H1 (cell line): ENCODE data around the gene CCNA2. TPM values are rescaled to one million over a fixed set of nuclear protein-coding genes. Genes with fewer than 3 reads are reported as not detected.

Source experiments
- CTCF ChIA-PET: fragments of 300-600 bp; sonication (Branson Sonifier 250); formaldehyde crosslinking; loops from one replicate; lab custom pipeline; 2021; ENCODE audit not compliant: partially characterized antibody; lab: Charles Lee
- POLR2A ChIA-PET: fragments of 300-600 bp; sonication (Branson Sonifier 250); formaldehyde crosslinking; loops from one replicate; lab custom pipeline; 2021; ENCODE audit warnings: inconsistent platforms; ENCODE audit not compliant: partially characterized antibody; lab: Charles Lee
- DNase-seq, 2 experiments: peaks; one replicate each; pipeline versions ENCODE4 v3.0.0 to v3.0.0-alpha.2; 2010 to 2022; ENCODE audit warnings: low spot score in 2 of 2, low read depth in 1 of 2, mixed read lengths in 1 of 2
- FAIRE-seq: peaks from 2 replicates; lab custom pipeline; 2011; peaks lifted over from hg19 to GRCh38; lab: Jason Lieb, UNC
- H2AFZ ChIP-seq: 2 replicates; pipeline ENCODE4 v1.8.1; 2012; ENCODE audit warnings: low read length, inconsistent platforms
- H2AK5ac ChIP-seq: 2 replicates; pipeline ENCODE4 v1.6.1; 2013; ENCODE audit warnings: low read depth, low read length
- H2BK120ac ChIP-seq: replicated peaks from 2 replicates; pipeline ENCODE3; 2013; ENCODE audit warnings: low read depth, low read length, inconsistent platforms
- H2BK12ac ChIP-seq: 2 replicates; pipeline ENCODE4 v1.6.1; 2013; ENCODE audit warnings: low read depth, low read length
- H2BK15ac ChIP-seq: 2 replicates; pipeline ENCODE4 v1.6.1; 2013; ENCODE audit warnings: low read length
- H2BK20ac ChIP-seq: 2 replicates; pipeline ENCODE4 v1.6.1; 2013; ENCODE audit warnings: low read length
- H2BK5ac ChIP-seq: 2 replicates; pipeline ENCODE4 v1.6.1; 2013; ENCODE audit warnings: low read depth, low read length
- H3K14ac ChIP-seq: 2 replicates; pipeline ENCODE4 v1.6.1; 2013; ENCODE audit warnings: inconsistent platforms; ENCODE audit not compliant: insufficient read length
- H3K18ac ChIP-seq: 2 replicates; pipeline ENCODE4 v1.6.1; 2013; ENCODE audit warnings: low read length; ENCODE audit errors: extremely low read depth
- H3K23ac ChIP-seq: 2 replicates; pipeline ENCODE4 v1.6.1; 2013; ENCODE audit warnings: inconsistent platforms; ENCODE audit not compliant: insufficient read length
- H3K23me2 ChIP-seq: 2 replicates; pipeline ENCODE4 v1.6.1; 2013; ENCODE audit warnings: low read depth, low read length
- H3K27ac ChIP-seq: 2 replicates; pipeline ENCODE4 v1.6.1; 2011; ENCODE audit warnings: low read depth, low read length, inconsistent platforms
- H3K27me3 ChIP-seq, 4 experiments: replicated peaks in 1 of 4; 1 replicate in 1 of 4; 2 replicates in 3 of 4; pipeline versions ENCODE4 v1.6.1 to v1.8.1; 2011 to 2013; ENCODE audit warnings: low read length in 3 of 4, mild to moderate bottlenecking in 3 of 4, inconsistent platforms in 2 of 4, mixed read lengths in 2 of 4, moderate library complexity in 1 of 4; ENCODE audit not compliant: control insufficient read depth in 3 of 4, insufficient read depth in 3 of 4; ENCODE audit errors: extremely low read depth in 1 of 4
- H3K36me3 ChIP-seq, 4 experiments: 2 replicates each; pipeline versions ENCODE4 v1.6.1 to v1.8.1; 2011 to 2013; ENCODE audit warnings: mild to moderate bottlenecking in 4 of 4, low read length in 3 of 4, moderate library complexity in 2 of 4, control low read depth in 1 of 4, inconsistent platforms in 1 of 4; ENCODE audit not compliant: insufficient read depth in 4 of 4, control insufficient read depth in 2 of 4
- H3K4ac ChIP-seq: replicated peaks from 2 replicates; pipeline ENCODE3; 2013; ENCODE audit warnings: low read length, low read depth, mixed read lengths, inconsistent platforms; ENCODE audit not compliant: insufficient read length
- H3K4me1 ChIP-seq, 4 experiments: replicated peaks in 1 of 4; 1 replicate in 1 of 4; 2 replicates in 3 of 4; pipeline versions ENCODE4 v1.6.1 to v1.8.1; 2011 to 2013; ENCODE audit warnings: low read length in 3 of 4, inconsistent platforms in 2 of 4, mixed read lengths in 1 of 4; ENCODE audit not compliant: insufficient read depth in 4 of 4, control insufficient read depth in 3 of 4
- H3K4me2 ChIP-seq, 2 experiments: 2 replicates each; pipeline versions ENCODE4 v1.6.1 to v1.8.1; 2011 to 2013; ENCODE audit warnings: low read depth in 2 of 2, low read length in 2 of 2, control low read depth in 1 of 2, inconsistent platforms in 1 of 2, mild to moderate bottlenecking in 1 of 2; ENCODE audit not compliant: insufficient read depth in 1 of 2
- H3K4me3 ChIP-seq, 4 experiments: fragments of 200-600, 300-600 bp in 1 of 4; sonication (generic), shearing (Covaris generic), sonication (Bioruptor Twin) in 1 of 4; 2 replicates each; pipeline versions ENCODE4 v1.5.1 to v1.8.1; 2011 to 2016; ENCODE audit warnings: low read length in 4 of 4, low read depth in 3 of 4, control low read depth in 2 of 4, inconsistent platforms in 2 of 4, mild to moderate bottlenecking in 2 of 4, mixed read lengths in 1 of 4, moderate library complexity in 1 of 4; ENCODE audit not compliant: insufficient read depth in 2 of 4; ENCODE audit errors: extremely low read depth in 1 of 4
- H3K56ac ChIP-seq: replicated peaks from 2 replicates; pipeline ENCODE3; 2013; ENCODE audit warnings: low read depth, mild to moderate bottlenecking, mixed read lengths, low read length, inconsistent platforms; ENCODE audit not compliant: insufficient read length
- H3K79me1 ChIP-seq: 2 replicates; pipeline ENCODE4 v1.6.1; 2013; ENCODE audit warnings: low read depth, low read length, control low read depth
- H3K79me2 ChIP-seq, 2 experiments: 2 replicates each; pipeline versions ENCODE4 v1.6.1 to v1.8.1; 2012 to 2013; ENCODE audit warnings: low read length in 2 of 2, mild to moderate bottlenecking in 2 of 2, inconsistent platforms in 1 of 2; ENCODE audit not compliant: insufficient read depth in 2 of 2, control insufficient read depth in 1 of 2
- H3K9ac ChIP-seq, 4 experiments: replicated peaks in 1 of 4; 1 replicate in 1 of 4; 2 replicates in 3 of 4; pipeline versions ENCODE4 v1.6.1 to v1.8.1; 2011 to 2013; ENCODE audit warnings: low read depth in 3 of 4, low read length in 3 of 4, control low read depth in 2 of 4, mild to moderate bottlenecking in 2 of 4, moderate library complexity in 2 of 4, inconsistent platforms in 1 of 4; ENCODE audit errors: extremely low read depth in 1 of 4
- H3K9me3 ChIP-seq, 2 experiments: 2 replicates each; pipeline versions ENCODE4 v1.6.1 to v1.8.1; 2012 to 2013; ENCODE audit warnings: mild to moderate bottlenecking in 2 of 2, moderate library complexity in 2 of 2, control low read depth in 1 of 2, inconsistent platforms in 1 of 2, low read depth in 1 of 2, low read length in 1 of 2, mixed read lengths in 1 of 2; ENCODE audit not compliant: insufficient read depth in 2 of 2
- H4K20me1 ChIP-seq, 2 experiments: replicated peaks in 1 of 2; 2 replicates each; pipeline versions ENCODE3 to v1.8.1; 2011 to 2013; ENCODE audit warnings: inconsistent platforms in 2 of 2, low read length in 2 of 2, mild to moderate bottlenecking in 1 of 2; ENCODE audit not compliant: insufficient read depth in 2 of 2, control insufficient read depth in 1 of 2
- H4K5ac ChIP-seq: 2 replicates; pipeline ENCODE4 v1.6.1; 2013; ENCODE audit warnings: low read length, low read depth, mixed read lengths, inconsistent platforms; ENCODE audit not compliant: insufficient read length
- H4K8ac ChIP-seq: 2 replicates; pipeline ENCODE4 v1.8.0; 2013; ENCODE audit warnings: mild to moderate bottlenecking, moderate library complexity, low read length, inconsistent platforms; ENCODE audit not compliant: insufficient read depth; ENCODE audit errors: extremely low read depth
- H4K91ac ChIP-seq: replicated peaks from 2 replicates; pipeline ENCODE3; 2013; ENCODE audit warnings: low read length, mixed read lengths, inconsistent platforms; ENCODE audit not compliant: insufficient read length
- BACH1 ChIP-seq: IDR thresholded peaks from 2 replicates; pipeline ENCODE4 v1.6.1; 2012; ENCODE audit warnings: low read length, improper control_type of control experiment
- RAD21 ChIP-seq, 2 experiments: IDR thresholded peaks in 1 of 2; conservative IDR thresholded peaks in 1 of 2; 2 replicates each; pipeline ENCODE4 v1.6.1; 2011; ENCODE audit warnings: low read depth in 2 of 2, low read length in 2 of 2, improper control_type of control experiment in 1 of 2, inconsistent platforms in 1 of 2, mild to moderate bottlenecking in 1 of 2, moderate library complexity in 1 of 2
- WGBS, 2 experiments: shearing (Covaris generic) in 1 of 2; methylation state at CpG; one replicate each; pipeline versions ENCODE4 v1.1.6 to v1.1.7; 2013 to 2015; ENCODE audit warnings: low lambda C conversion rate in 2 of 2, mixed read lengths in 2 of 2, inconsistent platforms in 1 of 2, low coverage in 1 of 2, missing lambda C conversion rate in 1 of 2; ENCODE audit not compliant: insufficient replicate concordance in 2 of 2, insufficient coverage in 1 of 2, insufficient read length in 1 of 2; ENCODE audit errors: extremely low coverage in 1 of 2, missing lambda C conversion rate in 1 of 2; 5-methylcytosine and 5-hydroxymethylcytosine counted together
- polyA plus RNA-seq, 7 experiments: library from polyadenylated mRNA; depleted of rRNA in 3 of 7; stranded (reverse) in 5 of 7; unstranded in 2 of 7; fragments of >200 nt in 5 of 7; fragments of 200-250 nt in 2 of 7; gene quantifications; 1 replicate in 5 of 7; 2 replicates in 1 of 7; 4 replicates in 1 of 7; pipeline versions ENCODE4 v1.2.1 to v1.2.3, GENCODE V29; 2011 to 2013; ENCODE audit warnings: missing spikeins in 2 of 7, mixed read lengths in 2 of 7
- total RNA-seq: library from RNA; stranded (reverse); fragmentation: NEBNext Ultra II Directional; extraction: Animal tissue kit (Norgen Biotek cat#: 25700); gene quantifications from 2 replicates; pipeline ENCODE4 v1.2.1, GENCODE V29; 2021

CCNA2 gene
- total and polyA plus RNA-seq, 2 of the 8 experiments (the other 6 are each of a cell fraction or from before 2014, with no cell fraction given), result 42.1 to 98.6 TPM

- FAIRE-seq (no peak), DNase-seq (no peak)
- Histone ChIP-seq H2BK120ac (no peak overlapping the region), H3K23ac (no peak overlapping the region), H3K79me1 (no peaks in the 10 kb centered on the region), H3K4me2 (no peak overlapping the region), H2BK20ac (no peak overlapping the region), H3K36me3 (no peaks in the 10 kb centered on the region), H2AFZ (no peak overlapping the region), H3K4me3 (no peak overlapping the region), H2AK5ac (no peak overlapping the region), H3K9me3 (no peaks in the 10 kb centered on the region), H4K5ac (no peak overlapping the region), H3K27ac (no peak overlapping the region), H3K18ac (no peak overlapping the region), H4K8ac (no peak overlapping the region), H3K4ac (no peak overlapping the region), H3K23me2 (peaks cover 2% of the 10 kb centered on the region; the same call in 1 of the 2 replicates), H3K27me3 (peaks cover 0 to 1% (median 0%) of the 10 kb centered on the region in 4 experiments; a peak in 1 of 7 replicates), H4K20me1 (no peaks in the 10 kb centered on the region), H2BK5ac (no peak overlapping the region), H3K56ac (no peak overlapping the region), H4K91ac (no peak overlapping the region), H3K4me1 (peaks cover 0 to 10% (median 4%) of the 10 kb centered on the region in 4 experiments; a peak in 5 of 7 replicates), H3K14ac (no peak overlapping the region), H3K79me2 (no peaks in the 10 kb centered on the region), H3K9ac (no peak overlapping the region), H2BK15ac (0 out of 2 replicates have a peak overlapping the region, but pooled peaks have one; percentile 4), H2BK12ac (no peak overlapping the region)
- TF ChIP-seq RAD21 (IDR thresholded peaks at IDR 0.05 in 1 of 2, conservative IDR thresholded peaks at IDR 0.05 in 1 of 2; ENCODE audit: low read depth in 2 of 2, low read length in 2 of 2) (no peak), BACH1 (no peak)
- 82 to 100% methylated on average over 1 to 3 of the region's 3 CpGs for WGBS, 2 experiments
- CTCF ChIA-PET, result interaction anchor here (0.9 to 2.4 kb wide), 3 partner anchors 19 to 105 kb away, joined by 3 to 9 read pairs (median 3); no protein-coding TSS in a partner anchor
- POLR2A ChIA-PET, result interaction anchor here (1.0 to 1.8 kb wide), 5 partner anchors 9 to 78 kb away, joined by 3 to 6 read pairs (median 4); partner anchors contain the start of gene EXOSC9
These were observed 33.5 kb downstream of the CCNA2 start for GRCh38 chr4:121789960-121790829.
